ENCODE results near the gene GOSR1.
"Not testable (repeated sequence)": the region's sequence is repeated elsewhere in the genome, so short reads cannot be mapped to it uniquely, and the experiment has no call there.

GOSR1 gene

DNA sequence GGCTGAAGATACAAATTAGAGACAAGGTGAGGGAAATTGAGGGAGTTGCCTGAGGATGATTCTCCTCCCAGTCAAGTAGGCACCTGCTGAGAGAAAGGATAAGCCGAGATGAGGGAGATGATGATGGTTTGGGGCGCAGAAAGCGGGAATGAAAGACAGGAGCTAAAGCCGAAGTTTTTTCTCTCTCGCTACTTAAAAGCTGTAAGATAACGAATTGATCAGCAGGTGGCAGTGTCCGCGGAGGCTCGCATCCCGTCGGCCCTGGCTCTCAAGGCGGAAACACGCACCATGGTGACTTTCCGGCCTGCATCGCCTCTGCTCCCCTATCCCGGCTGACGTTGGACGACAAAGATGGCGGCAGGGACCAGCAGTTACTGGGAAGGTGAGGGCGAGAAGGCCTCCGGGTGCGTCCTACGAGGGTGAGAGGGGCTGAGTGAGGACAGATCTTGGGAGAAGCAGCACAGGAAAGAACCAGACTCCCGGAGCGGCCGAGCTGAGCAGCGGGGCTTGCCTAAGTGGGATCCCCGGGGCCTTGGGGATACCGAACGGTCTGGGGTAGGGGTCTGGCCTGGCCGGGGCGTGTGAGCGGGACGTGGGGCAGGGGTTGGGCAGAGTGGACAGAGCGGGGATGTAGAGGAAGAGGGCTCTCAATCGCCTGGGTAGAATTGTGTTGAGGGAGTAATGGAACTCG is at the start of gene GOSR1:
Gene GOSR1 (plus strand): TSS at position 326 of the 691 bp plus-strand sequence. CDS start 26 bp downstream, at position 352.
- DNase-seq (ENCODE audit: low read depth) = peak; percentile 83
- H3K4me3 ChIP-seq (ENCODE audit: low read depth, low read length) = peak within 1 kb of the TSS; percentile 95

DNA sequence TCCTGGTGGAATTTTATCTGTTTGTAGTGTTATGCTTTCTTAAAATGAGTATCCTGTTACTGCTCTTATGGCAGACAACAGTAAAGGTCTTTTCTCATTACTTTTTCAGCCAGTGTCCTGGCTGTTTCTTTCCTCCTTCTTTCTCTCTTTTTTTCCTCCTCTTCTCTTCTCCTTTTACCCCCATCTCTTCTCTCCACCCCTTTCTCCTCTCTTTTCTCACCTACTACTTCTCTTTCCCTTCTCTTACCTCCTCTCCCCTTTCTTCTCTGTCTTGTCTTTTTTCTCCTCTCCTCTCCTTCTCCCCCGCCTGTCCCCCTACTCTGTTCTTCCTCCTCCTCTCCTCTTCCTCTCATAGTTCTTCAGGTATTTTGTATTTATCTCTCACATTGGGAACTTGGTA is 49.6 kb upstream of the GOSR1 start:
- no peak for DNase-seq (ENCODE audit: low read depth)
- H3K4me3 ChIP-seq (ENCODE audit: low read depth, low read length) = no peak overlapping the region

DNA sequence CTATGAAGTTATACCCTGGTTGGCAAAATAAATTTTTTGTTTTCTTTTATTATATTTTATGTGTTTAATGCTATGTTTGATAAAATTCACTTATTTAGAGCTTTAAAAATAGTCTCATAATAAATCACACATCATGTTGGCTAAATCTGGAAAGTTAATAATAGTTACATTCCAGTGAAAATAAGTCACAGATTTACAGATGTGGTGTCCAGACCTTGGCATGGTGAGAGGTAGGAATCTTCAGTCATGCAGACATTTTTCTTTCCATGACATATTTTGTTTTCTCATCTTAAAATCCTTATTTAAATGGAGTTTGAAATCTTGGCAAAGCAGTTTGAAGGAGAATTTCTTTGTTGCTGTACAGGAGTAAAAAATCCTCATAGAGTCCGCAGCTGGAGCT is 48.1 kb upstream of the GOSR1 start:
- DNase-seq (ENCODE audit: low read depth) = no peak
- no peak overlapping the region for H3K4me3 ChIP-seq (ENCODE audit: low read depth, low read length)

DNA sequence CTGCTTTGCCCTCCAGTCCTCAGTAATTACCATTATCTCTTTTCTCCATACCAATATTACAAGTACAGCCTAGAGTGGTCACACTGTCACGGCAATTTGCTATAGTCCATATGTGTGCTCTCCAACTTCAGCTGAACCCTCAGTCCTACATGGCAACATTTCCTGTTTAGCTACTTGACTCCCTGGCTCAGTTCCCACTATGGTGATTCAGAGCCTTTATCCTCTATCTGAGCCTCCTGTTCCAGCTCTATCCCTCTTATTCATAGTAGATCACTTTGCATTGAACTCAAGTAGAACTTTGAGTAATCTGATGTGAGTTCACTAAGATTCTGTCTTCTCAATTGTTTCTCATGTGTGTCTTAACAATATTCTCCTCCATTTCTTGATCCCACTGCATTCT is 43.7 kb upstream of the GOSR1 start:
- peak; percentile 80 for DNase-seq (ENCODE audit: low read depth)
- no peak overlapping the region for H3K4me3 ChIP-seq (ENCODE audit: low read depth, low read length)

DNA sequence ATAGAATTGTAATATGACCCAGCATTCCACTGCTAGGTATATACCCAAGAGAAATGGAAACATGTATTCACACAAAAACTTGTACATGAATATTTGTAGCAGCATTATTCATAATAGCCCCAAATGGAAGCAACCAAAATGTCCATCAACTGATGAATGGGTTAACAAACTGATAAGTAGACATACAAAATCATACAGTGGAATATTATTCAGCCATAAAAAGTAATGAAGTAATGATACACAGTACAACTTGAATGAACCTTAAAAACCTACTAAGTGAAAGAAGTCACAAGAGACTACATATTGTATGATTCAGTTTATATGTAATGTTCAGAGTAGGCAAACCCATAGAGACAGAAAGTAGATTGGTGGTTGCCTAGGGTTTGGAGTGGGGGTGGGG is 40.5 kb upstream of the GOSR1 start:
- DNase-seq (ENCODE audit: low read depth) = no peak
- no peak overlapping the region for H3K4me3 ChIP-seq (ENCODE audit: low read depth, low read length)

DNA sequence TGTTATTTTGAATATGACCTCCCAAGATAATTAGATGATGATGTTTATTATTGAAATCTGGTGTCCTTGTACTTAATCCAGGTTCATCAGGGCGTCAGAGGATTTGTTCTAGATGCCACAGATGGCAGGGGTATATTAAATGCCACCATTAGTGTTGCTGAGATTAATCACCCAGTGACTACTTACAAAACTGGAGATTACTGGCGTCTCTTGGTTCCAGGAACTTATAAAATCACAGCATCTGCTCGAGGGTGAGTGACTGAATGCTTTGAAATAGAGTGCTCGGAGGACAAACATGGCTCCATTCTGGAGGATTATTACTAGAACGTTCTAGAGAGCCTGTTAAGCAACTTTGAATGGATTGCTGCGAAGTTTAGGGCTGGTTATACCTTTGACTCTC is 33.5 kb upstream of the GOSR1 start:
- no peak overlapping the region for H3K4me3 ChIP-seq (ENCODE audit: low read depth, low read length)
- no peak for DNase-seq (ENCODE audit: low read depth)

DNA sequence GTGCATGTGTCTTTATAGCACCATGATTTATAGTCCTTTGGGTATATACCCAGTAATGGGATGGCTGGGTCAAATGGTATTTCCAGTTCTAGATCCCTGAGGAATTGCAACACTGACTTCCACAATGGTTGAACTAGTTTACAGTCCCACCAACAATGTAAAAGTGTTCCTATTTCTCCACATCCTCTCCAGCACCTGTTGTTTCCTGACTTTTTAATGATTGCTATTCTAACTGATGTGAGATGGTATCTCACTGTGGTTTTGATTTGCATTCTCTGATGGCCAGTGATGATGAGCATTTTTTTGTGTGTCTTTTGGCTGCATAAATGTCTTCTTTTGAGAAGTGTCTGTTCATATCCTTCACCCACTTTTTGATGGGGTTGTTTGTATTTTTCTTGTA is 30.6 kb upstream of the GOSR1 start:
- DNase-seq (ENCODE audit: low read depth); H3K4me3 ChIP-seq (ENCODE audit: low read depth, low read length): not testable (repeated sequence)

DNA sequence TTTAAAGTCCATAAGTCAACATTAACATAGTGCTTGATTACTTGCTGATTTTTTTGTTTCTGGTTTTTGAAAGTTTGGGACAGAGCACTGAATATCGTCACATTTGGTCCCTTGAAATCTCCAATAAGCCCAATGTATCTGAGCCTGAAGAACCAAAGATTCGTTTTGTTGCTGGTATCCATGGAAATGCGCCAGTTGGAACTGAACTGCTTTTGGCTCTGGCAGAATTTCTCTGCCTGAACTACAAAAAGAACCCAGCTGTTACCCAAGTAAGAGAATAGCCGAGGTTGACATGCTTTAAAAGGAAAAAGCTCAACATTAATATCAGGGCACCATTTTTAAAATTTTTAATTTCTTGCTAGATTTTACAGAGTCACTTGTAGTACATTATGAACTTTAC is 27.7 kb upstream of the GOSR1 start:
- DNase-seq (ENCODE audit: low read depth) = no peak
- H3K4me3 ChIP-seq (ENCODE audit: low read depth, low read length) = no peak overlapping the region

DNA sequence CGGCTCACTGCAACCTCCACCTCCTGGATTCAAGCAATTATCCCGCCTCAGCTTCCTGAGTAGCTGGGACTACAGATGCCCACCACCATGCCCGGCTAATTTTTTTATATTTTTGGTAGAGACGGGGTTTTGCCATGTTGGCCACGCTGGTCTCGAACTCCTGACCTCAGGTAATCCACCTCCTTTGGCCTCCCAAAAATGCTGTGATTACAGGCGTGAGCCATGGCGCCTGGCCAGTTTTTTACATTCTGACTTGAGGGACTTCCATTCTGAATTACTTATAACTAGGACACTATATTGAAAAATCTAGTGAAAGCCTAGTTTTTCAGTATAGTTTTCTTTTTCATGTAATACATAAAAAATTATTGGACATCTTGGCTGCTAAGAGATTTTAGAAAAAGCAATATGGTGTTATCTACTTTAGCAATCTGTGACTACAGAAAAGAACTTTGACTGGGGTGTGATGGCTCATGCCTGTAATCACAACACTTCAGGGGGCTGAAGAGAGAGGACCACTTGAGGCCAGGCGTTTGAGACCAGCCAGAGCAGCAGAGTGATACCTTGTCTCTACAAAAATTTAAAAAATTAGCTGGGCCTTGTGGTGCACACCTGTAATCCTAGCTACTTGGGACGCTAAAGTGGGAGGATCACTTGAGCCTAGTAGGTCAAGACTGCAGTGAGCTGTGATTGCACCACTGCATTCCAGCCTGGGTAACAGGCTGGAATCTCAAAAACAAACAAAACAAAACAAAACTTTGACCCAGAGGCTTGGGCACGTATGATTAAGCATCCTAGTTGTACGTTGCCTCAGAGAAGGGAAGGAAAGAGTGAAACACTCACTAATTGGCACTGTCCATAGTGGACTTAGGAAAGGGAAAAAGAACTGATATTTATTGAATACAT is 26.8 kb upstream of the GOSR1 start:
- no peak overlapping the region for H3K4me3 ChIP-seq (ENCODE audit: low read depth, low read length)
- DNase-seq (ENCODE audit: low read depth) = no peak

DNA sequence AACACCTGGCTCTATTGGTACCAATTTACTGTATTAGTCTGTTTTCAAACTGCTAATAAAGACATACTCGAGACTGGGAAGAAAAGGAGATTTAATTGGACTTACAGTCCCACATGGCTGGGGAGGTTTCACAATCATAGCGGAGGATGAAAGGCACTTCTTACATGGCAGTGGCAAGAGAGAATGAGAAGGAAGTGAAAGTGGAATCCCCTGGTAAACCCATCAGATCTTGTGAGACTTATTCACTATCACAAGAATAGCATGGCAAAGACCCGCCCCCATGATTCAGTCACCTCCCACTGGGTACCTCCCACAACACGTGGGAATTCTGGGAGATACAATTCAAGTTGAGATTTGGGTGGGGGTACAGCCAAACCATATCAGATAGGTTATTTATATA is 22.6 kb upstream of the GOSR1 start:
- no peak overlapping the region for H3K4me3 ChIP-seq (ENCODE audit: low read depth, low read length)
- DNase-seq (ENCODE audit: low read depth) = no peak

DNA sequence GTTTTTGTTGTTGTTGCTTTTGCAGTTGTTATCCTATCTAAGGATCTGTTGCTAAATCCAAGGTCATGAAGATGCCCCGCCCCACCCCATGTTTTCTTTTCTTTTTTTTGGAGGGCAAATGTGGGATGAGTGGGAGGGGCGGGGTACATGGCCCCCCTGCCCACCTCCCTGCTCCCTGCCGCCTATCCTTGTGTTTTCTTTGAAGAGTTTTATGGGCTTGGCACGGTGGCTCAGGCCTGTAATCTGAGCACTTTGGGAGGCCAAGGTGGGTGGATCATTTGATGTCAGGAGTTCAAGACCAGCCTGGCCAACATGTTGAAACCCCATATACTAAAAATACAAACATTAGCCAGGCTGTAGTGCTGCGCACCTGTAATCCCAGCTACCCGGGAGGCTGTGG is 18.8 kb upstream of the GOSR1 start:
- no peak for DNase-seq (ENCODE audit: low read depth)

DNA sequence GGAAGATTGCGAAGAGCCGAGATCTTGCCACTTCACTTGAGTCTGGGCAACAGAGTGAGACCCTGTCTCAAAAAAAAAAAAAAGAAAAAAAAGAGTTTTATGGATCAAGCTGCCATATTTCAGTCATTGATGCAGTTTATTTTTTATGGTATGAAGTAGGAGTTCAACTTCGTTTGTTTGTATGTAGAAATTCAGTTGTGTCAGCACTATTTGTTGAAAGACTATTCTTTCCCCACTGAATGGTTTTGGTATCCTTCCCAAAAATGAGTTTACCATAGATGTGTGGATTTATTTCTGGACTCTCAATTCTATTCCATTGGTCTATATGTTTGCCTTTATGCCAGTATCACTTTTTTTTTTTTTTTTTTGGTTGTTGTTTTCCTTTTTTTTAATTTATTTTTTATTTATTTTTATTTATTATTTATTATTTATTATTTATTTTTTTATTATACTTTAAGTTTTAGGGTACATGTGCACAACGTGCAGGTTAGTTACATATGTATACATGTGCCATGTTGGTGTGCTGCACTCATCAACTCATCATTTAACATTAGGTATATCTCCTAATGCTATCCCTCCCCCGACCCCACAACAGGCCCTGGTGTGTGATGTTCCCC is 18.3 kb upstream of the GOSR1 start:
- DNase-seq (ENCODE audit: low read depth); H3K4me3 ChIP-seq (ENCODE audit: low read depth, low read length): not testable (repeated sequence)

More for the DNA sequence above, 18.8 kb upstream of the GOSR1 start:
- no peak overlapping the region for H3K4me3 ChIP-seq (ENCODE audit: low read depth, low read length)

DNA sequence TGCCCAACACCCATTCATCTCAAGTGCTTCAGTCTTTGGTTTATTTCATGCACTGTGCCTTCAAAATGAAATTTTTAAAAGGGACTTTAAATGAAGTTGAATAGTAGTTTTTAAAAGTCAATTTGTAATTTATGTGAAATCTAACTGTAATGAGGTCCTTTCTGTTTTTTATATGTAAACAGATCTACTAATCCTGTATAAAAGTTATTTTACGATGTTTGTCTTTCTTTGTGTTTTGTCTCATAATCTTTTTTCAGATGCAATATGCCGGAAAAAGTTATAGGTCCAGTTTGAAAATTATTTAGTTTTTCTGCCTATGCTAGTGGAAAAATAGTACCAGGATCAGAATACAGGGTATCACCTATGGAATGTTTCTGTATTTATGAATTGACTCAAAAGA is 8.7 kb upstream of the GOSR1 start:
- H3K4me3 ChIP-seq (ENCODE audit: low read depth, low read length) = no peak overlapping the region
- DNase-seq (ENCODE audit: low read depth) = no peak

DNA sequence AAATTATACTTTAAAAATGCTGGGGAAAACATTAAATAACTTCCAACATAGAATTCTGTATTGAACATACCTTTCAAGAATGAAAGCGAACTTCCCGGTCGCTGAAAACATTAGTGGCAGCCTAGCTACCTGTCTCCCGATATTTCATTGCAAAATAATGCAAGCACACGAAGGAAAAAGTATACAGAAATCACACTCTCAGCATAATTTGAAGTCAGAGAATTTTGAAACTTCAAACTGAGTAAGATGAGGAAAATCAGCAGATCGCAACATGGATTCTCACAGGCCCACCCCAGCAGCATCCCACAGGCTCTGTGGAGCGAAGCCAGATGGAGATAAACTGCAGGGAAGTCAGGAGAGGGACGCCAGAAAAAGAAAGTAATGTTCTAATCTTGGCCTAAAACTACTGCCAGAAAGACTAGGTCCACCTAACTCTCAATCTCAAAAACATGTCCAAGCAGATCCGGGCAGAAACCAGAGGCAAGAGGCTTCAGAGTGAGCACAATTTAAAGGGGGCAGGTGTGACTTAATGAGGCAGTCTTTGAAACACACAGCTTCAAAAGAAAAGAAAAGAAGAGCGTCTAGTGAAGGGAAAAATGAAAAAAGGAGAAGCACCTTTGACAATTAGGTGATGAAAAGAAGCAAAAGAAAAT is 4.8 kb upstream of the GOSR1 start:
- H3K4me3 ChIP-seq (ENCODE audit: low read depth, low read length) = no peak overlapping the region
- DNase-seq (ENCODE audit: low read depth) = no peak

DNA sequence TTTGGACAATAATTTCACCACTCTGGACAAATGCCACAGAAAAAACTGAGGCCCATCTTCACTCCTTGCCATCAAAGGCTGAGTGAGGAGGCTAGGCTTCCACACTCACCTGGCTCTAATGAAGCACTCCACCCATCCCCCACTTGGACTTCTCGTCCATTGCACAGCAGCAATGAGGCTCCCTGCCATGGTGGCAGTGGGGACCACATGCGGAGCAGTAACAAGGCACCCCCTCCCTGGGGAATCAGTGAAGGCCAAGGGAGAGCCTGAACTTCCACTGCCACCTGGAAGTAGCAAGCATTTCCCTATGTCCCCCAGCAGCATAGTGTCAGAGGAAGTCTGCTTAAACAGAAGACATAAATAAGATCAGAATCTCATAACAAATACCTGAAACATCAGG is 2.0 kb upstream of the GOSR1 start:
- no peak for DNase-seq (ENCODE audit: low read depth)
- H3K4me3 ChIP-seq (ENCODE audit: low read depth, low read length) = no peak overlapping the region

DNA sequence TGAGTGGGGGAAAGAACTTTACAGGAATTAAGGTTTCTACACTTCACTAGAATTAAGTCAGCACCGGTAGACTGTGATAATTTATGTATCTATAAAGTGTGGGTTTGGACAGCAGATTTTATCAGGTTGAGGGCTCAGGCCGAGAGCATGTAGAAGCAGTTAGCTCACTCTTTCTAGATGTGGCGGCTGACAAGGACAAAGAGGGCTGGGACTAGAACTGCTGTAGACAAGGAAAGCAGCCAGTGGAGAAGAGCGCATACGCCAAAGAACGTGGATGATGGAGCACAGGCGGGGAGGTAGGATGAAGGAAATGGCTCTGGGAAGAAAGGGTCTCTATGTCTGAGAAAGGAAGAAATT is 504 bp upstream of the GOSR1 start:
- peak overlapping the region; percentile 95 for H3K4me3 ChIP-seq (ENCODE audit: low read depth, low read length)
- DNase-seq (ENCODE audit: low read depth) = no peak

DNA sequence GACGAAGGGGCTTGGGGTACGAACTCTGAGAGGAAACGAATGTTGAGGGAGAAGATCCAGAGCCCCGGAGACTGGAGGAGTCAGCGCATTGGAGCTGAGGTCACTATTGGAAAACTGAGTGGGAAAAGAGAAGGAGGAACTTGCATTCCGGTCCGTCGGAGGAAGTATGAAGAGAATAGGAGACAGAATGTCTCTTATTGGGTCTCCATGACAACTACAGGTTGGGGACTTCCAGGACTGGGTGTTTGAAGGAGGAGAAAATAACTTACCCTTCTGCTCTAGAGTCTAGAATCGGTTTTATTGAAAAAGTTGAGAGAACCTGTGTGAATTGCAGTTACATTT is 537 bp downstream of the GOSR1 start:
- H3K4me3 ChIP-seq (ENCODE audit: low read depth, low read length) = peak overlapping the region; percentile 95
- DNase-seq (ENCODE audit: low read depth) = no peak

DNA sequence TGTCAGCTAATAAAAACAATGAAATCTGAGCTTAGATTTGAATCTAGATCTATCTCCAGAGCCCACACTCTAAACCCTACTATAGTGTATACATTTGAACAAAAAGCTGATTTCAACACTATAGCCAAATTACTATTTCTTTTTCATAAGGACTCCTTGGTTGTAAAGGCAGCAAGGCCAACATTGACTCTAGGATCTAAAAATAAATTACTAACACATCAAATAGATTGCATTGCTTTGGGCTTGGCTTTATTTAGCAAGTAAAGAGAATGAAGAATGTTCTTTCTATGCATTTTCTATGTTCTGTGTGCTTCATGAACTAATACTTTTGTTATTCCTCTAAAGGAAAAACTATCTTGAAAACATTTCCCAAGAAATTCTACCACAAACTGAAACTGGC is 5.3 kb downstream of the GOSR1 start:
- DNase-seq (ENCODE audit: low read depth) = no peak
- no peak overlapping the region for H3K4me3 ChIP-seq (ENCODE audit: low read depth, low read length)

DNA sequence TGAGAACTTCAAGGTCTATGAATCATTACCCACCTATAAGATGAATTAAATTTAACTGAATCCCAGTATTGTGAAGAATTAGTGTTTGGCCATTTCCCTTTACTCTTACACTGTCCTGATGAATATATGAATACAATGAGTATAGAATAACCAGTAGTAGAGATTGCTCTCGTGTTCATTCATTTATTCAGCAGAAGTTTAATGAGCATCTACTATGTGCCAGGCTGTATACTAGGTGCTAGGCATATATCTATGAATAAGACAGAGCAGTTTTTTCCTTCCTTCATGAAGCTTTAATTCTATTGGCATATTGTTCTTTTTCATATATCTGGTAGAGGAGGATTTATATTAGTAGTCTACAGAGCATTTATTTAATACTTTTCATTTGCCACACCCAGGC is 6.0 kb downstream of the GOSR1 start:
- DNase-seq (ENCODE audit: low read depth) = no peak
- no peak overlapping the region for H3K4me3 ChIP-seq (ENCODE audit: low read depth, low read length)

DNA sequence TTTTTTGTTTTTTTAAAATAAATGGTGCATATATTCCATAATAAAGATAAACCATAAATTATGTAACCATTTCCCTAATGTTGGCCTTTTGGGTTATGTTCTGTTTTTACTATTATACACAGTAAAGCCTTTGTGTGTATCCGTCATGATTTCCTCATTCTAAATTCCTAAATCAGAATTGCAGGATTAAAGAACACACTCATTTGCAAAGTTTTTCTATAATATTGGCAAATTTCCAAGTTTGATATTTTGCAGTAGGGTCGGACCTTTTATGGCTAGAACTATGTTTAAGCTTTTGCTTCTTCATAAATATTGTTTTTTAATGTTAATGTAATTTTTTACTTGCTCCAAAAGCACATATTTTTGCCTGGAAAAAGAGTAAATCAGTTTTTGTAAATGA is 16.6 kb downstream of the GOSR1 start:
- no peak overlapping the region for H3K4me3 ChIP-seq (ENCODE audit: low read depth, low read length)
- DNase-seq (ENCODE audit: low read depth) = no peak
